ENCODE results near the gene TCF7L2.

DNA sequence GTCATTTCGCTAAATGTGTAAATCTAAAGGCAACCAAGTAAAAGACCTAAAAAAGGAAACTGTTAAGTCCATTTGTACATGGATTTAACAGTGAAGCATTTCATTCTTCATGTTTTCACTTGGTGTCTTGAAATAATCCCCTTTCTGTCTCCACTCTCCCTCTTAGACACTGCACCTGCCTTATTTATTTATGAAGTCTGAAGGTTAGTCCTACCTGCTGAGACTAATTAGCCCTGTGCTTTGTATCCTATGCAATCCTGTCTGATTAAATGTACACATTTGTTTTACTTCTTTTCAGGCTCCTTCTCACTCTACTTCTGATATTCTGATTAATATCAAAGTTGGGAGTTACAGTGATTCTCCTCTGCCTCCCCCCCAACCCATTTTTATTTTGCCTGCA, 1.9 kb upstream of the TCF7L2 start:
- TF ChIP-seq, protein P1, sequence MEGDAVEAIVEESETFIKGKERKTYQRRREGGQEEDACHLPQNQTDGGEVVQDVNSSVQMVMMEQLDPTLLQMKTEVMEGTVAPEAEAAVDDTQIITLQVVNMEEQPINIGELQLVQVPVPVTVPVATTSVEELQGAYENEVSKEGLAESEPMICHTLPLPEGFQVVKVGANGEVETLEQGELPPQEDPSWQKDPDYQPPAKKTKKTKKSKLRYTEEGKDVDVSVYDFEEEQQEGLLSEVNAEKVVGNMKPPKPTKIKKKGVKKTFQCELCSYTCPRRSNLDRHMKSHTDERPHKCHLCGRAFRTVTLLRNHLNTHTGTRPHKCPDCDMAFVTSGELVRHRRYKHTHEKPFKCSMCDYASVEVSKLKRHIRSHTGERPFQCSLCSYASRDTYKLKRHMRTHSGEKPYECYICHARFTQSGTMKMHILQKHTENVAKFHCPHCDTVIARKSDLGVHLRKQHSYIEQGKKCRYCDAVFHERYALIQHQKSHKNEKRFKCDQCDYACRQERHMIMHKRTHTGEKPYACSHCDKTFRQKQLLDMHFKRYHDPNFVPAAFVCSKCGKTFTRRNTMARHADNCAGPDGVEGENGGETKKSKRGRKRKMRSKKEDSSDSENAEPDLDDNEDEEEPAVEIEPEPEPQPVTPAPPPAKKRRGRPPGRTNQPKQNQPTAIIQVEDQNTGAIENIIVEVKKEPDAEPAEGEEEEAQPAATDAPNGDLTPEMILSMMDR (IDR thresholded peaks at IDR 0.05; ENCODE audit: insufficient read depth, low read length, poor library complexity, severe bottlenecking) = no peak
- no peak for TF ChIP-seq EZH2phosphoT487 (conservative IDR thresholded peaks at IDR 0.05; ENCODE audit: low read length)

Data from SU-DHL-6 (cell line).